ENCODE data around the gene PRR33.

The PRR33 gene

DNA sequence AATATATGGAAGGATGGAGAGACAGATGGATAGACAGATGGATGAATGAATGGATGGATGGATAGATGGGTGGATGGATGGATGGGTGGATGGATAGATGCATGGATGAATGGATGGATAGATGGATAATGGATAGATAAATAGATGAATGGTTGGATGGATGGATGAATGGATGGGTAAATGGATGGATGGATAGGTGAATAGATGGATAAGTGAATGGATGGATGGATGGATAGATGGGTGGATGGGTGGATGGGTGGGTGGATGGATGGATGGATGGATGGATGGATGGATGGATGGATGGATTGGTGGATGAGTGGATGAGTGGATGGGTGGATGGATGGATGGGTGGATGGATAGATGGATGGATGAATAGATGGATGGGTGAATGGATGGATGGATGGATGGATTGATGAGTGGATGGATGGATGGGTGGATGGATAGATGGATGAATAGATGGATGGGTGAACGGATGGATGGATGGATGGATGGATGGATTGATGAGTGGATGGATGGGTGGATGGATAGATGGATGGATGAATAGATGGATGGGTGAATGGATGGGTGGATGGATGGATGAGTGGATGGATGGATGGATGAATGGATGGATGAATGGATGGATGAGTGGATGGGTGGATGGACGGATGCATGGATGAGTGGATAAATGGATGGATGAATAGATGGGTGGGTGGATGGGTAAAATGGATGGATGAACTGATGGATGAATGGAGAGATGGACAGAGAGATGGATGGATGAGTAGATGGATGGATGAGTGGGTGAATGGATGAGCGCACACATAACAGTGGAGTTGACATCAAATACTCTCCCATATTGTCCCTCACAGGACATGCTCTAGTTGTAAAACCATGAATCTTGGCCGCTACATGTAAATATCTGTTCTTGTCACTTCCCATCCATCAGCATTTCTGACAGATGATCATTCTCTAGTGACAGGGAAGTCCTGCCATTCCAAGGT lies 30.0 kb downstream of the PRR33 start:
- no peak for DNase-seq

DNA sequence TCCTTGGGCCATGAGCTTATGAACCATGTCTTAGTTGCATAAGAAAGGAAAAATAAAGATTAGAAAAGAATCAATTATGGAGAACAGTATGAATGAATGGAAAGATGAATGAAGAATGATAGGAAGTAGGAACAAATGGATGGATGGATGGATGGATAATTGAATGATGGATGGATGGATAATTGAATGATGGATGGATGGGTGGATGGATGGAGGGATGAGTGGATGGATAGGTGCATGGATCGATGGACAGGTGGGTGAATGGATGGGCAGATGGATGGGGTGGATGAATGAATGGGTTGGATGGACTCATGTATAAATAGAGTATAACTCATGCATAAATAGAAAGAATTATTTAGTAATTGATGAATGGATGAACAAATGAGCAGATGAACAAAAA lies 31.6 kb downstream of the PRR33 start:
- DNase-seq, result no peak

DNA sequence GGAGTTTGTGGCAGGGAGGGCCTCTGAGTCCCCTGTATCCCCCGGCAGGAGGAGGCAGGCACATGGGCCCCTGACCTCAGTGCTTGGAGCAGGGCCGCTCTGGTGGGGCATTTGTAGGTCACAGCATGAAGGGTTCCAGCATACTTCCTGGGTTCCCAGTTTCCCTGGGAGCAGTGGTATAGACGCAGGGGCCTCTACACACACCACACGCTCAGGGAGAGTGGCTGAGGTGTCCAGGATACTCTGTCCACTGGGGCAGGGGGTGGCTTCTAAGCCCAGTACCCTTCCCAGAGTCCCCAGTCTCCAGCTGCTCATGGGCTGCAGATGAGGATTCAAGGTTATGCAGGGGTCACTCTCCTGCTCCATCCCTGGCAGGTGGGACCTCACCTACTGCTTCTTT lies 32.7 kb downstream of the PRR33 start:
- DNase-seq, result no peak

DNA sequence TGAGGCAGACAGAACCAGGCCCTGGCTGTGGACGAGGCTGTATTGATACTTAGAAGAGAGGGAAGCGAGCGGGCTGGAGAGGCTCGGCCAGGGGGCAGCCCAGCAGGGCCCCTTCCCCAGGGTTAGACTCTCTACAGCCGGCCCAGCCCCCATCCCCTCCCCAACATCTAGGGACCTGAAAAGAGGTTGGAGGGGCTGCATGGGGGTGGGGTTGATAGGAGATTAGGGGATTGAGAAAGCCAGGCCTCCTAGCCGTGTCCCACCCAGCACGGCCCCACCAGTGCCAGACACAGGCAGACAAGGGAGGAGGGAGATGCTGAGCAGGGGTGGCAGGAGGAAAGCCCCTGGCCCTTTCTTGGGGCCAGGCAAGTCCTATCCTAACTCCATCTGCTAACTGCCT lies 33.1 kb downstream of the PRR33 start:
- no peak for DNase-seq

DNA sequence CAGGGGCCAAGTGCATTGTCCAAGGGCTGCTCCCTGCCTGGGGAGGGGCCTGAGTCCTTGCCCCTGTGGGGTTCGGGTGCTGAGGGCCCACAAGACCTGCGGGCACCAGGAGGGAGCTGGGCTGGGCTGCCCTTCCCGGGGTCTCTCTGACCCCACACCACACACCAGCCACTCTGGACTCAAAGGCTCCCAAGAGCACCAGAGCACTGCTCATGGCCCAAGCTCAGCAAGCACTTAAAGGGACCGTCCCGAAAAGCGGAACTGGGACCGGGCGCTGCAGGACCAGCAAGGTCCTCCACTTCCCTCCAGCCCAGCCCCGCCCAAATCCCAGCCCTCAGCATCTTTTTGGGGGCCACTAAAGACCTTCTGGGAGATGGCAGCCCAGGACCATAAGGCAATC lies 33.5 kb downstream of the PRR33 start:
- no peak for DNase-seq

DNA sequence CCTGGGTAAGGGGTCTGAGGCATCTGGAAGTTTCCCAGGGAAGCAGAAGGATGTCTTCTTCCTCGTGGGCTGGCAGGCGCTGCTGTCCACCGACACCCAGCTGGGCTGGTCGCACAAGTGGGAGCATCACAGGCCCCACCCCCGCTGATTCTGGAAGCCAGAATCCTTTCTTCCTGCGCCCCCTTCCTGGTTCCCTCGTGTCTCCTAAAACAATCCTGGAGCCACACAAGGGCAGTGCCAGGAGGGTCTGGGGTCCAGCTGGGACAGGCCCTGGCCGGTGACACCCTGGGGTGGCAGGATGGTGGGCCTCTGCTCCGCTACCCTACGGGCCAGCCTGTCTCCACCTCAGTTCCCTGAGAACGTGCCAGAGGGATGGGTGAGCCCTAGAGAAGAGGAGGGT lies 34.6 kb downstream of the PRR33 start:
- no peak for DNase-seq

DNA sequence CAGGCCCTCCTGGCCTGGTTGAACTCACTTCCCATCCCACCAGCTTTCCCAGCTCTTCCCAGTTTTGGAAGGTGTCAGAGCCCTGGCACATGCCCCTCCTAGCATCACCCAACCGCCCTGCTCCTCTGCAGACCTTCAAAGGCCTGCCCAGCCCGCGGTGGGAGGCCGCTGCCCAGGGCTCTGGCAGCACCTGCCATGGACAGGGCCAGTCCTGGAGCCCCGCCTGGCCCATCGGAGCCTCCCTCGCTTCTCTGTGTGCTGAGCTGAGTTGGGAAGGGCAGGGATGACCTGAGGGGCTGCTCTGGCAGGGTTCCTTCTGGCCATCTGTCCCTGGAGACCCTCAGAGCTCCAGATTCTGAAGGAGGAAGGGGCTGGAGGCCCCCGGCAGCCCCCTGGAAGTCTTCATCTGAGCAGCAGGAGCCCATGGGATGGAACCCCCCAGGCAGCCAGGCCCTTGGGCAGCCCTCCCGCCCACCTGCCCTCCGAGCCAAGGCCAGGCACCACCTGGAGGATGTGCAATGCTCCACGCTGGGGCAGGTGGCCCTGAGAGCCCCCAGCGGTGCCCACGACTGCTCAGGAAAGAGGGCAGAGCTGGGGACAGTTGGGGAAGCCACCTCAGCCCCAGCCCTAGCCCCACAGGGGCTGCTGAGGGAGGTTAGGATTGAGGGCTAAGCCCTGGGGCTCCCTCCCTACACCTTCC lies 35.2 kb downstream of the PRR33 start:
- DNase-seq, result no peak

DNA sequence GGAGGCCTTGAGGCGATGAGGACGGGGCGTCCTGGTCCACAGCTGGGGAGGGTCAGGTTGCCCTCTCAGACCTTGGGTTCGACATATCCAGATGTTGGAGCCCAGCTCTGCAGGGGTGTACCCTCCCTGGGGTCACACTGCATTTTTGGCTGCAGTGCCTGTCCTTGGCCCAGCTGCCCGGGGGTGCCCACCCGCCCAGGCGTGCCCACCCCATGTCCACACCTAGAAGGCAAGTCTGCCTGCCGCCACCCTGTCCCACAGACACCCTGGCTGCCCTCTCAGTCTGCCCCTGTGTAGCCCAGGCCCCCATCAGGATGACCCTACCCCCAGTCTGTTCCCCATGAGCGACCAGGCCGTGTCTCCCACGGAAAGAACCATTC lies 35.8 kb downstream of the PRR33 start:
- no peak for DNase-seq

DNA sequence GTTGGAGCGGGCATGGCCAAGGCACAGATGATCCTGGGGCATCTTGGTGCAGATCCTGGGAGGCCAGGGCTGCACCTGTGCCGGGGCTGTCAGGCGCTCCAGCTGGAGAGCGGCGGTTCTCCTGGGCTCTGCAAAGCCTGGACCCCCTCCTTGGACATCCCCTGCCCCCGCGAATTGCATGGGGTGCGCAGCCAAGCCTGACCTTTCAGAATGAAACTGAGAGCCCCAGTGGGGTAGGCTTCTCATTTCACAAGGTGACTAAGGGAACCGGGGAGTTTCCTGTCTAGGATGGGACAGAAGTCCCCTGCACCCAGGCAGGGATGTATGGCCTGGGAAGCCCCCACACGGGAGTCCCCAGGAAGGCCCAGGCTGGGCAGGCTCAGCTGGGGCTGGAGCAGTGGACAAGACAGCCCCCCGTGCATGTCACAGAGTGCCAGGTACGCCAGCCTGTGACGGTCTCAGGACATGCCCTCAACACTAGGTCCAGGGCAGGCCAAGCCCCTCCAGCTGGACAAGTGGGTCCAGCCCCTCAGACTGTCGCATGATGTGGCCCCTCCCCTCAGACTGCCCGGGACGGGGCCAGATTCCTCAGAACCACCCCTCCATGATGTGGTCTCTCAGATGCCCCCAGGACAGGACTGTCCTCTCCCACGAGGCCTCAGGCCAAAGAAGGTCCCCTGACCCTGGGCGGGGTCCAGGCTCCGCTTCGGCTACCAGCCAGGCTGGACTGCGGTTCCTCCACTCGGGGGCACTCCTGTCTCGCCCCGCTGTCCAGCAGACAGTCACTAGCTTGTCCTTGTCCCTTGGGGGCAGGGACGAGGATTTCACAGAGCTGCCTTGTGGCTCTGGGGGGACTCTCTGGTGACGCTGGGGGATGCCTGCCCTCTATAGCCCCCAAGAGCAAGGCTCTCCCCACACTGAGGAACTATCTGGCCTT lies 36.5 kb downstream of the PRR33 start:
- DNase-seq, result no peak

DNA sequence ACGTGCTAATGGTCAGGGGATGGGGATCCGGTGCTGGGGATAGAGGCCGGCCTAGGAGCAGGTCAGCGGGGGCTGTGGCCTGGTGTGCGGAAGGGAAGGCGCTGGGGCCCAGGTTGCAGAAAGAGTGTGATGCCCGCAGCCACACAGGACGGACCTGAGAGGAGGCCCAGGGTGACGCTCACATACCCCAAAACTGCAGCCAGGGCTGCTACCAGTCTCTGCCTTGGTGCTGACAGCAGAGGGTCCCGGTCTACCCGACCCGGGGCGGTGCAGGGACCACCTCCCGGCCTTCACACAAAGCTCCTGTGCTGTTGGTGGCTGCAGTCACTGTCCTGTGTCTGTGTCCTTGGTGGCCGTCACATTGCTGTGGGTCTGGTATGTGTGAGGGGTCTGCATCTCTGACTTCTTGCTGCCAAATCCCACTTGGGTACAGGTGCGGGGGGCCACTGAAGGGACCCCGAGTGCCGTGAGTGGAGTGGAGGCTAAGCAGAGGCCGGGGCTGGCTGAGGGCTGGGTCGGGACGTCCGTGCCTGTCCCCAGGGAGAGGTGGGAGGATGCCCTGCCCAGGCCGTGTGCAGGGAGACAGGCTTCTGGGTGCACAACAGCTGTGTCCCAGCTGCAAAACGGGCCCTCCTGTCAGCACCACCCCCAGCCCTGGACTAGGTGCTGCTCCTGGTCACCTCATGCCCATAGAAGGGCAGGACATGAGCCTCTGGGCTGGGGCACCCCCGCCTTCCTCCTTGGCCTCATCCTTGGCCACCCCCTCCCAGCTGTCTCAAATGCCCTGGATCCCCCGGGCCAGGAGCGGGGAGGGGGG lies 37.4 kb downstream of the PRR33 start:
- no peak for DNase-seq

DNA sequence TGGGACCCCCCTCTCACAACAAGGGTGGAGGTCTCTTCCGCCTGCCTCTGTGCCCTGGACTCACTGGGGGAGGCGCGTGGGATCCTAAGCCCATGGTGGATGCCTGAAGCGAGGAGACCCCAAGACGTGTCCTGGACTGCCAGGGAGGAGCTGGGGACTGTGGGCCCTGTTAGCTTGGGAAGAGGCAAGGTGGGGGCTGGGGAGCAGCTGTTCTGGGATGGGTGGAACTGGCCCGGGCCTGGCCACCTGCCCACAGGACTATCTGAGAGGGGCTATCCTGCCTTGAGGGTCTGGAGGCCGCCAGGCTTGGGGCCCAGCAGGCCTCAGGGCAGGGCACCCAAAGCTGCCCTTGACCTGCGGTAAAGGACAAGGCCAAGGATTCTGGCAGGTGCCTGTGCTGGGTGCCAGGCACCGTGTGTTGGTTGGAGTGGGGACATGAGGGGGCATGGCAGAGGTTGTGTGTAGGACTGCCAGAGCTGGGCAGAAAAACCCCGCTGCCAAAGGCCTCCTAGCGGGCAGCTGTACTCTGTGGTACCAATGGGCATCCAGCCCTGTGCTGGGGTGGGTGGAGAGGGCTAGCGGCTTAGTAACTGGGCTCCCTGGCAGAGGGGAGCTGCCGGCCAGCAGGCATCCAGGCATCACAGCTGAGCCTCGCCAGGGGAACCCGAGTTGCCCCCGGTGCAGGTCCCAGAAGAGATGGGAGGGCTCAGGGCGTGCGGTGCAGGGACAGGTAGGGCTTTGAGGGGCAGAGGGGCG lies 38.1 kb downstream of the PRR33 start:
- DNase-seq, result no peak

DNA sequence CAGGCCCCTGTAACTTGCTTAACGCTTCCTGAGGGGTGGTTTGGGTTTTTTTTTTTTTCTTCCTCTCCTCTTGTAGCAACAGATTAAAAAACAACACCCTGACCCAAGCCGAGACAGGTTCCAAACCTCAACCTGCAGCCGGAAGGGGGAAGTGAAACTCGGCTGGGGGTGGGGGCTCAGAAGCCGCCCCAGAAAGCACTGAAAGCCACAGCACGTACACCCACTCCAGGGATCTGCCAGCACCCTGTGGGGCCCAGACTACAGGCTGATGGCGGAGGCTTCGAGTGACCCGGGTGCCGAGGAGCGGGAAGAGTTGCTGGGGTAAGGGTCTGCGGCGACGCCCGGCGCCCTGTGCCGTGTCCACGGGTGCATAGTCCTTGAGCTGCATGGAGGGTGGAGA lies 38.8 kb downstream of the PRR33 start, which contains the start of gene LSP1:
LSP1 (plus strand) TSS at position 208 of the 400 bp plus-strand sequence; CDS start at position 269, 61 bp downstream.
- peak; percentile 85 for DNase-seq

DNA sequence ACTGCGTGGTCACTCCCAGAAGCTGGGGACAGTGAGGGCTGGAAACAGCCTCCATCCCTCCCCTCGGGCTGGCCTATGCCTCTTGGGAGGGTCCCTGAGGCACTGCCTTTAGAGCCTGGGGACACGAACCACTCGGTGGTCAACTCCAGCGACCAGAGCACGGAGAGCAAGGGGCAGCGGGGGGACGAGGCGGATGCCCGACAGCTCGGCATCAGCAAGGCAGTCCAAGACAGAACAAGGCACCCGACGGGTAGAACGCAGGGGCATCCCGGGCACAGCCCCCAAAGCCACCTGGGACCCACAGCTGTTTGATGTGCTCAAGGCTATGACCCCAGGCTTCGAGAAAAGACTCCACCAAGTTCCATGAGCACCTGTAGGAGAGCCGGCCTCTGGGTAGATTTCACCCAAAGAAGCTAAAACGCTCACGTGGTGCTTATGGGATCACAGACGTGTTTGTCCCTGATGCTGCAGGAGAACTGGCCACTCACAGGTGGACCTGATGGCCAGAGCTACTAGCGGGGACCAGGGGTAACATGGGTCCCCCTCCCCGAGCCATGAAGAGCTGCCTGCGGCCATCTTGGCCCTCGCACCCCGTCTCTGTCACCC lies 39.3 kb downstream of the PRR33 start:
- no peak for DNase-seq

DNA sequence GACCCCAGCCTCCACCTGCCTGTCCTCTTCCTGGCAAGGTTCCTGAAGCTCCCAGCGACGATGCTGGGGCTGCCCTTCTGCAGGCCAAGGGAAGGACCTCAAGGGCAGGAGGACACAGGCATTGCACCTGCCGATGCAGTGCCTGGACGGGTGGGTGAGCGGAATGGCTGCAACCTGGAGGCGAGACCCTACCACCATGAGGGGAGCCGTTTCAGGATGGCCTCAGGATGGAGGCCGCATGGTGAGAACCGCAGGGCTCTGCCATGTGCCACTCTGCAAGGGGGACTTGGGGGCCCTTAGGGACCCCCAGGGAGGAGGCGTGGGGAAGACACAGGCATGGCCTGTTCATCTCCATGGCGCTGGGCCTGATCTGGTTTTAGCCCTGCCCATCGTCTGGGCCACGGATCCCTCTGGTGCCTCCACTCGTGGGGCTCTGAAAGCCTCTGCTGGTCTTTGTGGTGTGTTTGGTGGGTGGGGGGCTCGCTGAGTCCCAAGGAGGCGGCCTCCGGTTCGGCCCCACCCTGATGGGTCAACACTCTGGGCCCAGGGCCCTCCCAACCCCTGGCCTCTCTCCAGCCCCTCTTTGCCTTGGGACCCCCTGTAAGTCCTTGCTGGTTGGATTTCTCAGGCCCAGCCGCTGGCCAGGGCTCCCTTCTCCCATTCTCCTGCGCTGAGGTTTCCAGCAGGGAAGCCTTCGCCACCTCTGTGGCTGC lies 40.1 kb downstream of the PRR33 start:
- DNase-seq, result no peak

DNA sequence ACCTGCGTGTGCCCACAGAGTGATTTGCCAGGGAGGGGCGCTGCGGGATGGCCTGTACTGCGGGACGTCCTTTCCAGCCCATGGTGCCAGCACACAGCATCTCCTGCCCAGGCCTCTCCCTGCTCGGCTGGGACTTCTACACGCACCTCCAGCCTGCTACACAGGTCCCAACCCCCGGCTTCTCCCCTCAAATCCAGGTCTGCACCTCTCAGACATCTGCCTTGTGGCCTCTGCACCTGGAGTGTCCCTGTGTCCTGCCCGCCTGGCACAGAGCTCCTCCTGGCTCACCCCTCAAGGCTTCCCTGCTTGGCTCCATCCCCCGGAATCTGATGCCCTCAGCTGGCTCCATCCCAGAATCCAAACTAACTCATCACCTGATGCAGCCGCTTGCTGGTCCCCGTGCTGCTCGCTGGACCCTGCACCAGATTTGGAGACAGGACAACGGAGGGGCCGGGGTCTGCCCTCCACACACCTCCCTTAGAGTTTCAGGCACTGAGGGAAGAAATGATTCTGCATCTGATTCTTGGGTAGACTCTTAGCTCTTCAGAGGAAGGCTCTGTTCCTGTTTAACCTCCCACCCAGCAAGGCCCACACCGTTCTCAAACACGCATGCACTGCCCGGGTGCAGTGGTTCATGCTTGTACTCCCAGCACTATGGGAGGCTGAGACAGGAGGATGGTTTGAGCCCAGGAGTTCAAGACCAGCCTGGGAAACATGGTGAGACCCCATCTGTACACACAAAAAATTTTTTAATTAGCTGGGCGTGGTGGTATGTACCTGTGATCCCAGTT lies 42.9 kb downstream of the PRR33 start:
- no peak for DNase-seq

DNA sequence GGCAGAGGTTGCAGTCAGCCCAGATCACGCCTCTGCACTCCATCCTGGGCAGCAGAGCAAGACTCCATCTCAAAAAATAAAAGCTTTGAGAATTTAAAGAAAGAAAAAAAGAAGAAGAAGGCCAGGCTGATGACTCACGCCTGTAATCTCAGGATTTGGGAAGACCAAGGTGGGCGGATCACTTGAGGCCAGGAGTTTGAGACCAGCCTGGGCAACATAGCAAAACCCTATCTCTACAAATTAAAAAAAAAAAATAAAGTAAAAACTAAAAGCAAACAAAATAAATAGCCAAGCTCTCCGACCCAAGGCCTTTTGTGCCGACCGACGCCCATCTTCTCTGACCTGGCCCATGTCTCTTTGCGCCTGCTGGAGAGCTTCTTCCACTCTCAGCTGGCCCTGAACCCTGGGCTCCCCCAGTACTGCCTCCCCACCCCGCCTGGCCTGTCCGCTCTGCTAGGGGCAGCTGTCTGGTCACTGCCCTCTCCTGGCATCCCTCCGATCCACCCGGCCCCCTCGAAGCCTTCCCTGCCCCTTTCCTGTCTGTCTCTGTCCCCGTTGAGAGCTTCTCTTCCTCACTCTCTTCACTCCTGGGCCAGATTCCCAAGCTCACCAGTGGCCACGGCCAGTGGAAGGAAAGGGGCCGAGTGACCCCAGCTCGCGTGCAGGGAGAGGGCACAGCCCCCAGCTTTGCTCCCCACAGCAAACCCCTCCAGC lies 43.6 kb downstream of the PRR33 start:
- no peak for DNase-seq

DNA sequence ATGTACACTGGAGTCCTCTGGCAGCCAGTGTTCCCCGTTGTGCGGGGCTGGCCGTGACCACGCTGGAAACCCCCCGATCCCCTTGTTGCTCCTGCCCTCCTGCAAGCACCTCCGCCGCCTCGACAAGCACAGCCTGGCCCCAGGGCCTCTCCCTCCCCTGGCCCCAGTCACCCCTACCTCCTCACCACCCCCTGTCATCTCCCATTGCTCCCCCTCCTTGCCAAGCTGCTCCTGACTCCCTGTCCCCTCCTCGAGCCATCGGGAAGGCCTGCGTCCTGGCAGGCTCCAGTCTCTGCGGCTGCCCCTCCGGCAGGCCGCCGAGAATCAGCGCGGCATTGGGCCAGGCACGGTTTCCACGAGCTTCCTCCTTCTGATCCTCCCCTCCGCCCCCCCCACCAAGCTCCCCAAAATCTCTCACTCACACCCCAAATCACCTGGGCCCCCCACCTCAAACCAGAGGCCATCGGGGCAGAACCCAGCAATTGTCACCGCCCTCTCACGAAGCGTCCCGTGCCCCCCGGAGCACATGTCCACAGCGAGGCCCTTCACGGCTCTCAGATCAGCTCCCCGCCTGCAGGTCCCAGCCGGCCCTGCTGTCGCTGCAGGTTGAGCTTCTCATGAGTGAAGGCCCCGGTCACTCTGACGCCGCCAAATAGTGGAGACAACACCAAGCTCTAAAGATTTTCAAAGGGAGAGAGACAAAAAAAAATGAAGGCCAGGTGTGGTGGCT lies 44.5 kb downstream of the PRR33 start:
- no peak for DNase-seq

DNA sequence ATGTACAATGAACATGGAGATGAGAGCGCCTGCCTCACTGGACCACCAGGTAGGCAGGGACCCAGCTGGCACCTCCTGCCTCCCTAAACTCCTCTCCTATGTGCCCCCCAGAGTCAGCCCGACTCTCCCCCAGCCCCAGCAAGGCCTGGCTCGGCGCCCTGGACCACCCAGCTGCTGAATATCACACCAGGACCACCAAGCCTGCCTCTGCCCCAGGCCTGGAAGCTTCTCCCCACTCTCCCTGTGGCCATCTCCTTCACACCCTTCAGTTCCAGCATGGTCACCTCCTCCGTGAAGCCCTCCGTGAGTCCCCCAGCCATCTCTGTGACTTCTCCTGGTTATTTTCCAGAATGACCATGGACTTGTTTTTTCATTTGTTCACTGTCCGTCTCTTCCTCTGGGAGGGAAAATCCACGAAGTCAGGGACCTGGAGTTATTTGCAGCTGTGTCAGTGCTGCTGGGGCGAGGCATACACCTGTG lies 45.2 kb downstream of the PRR33 start:
- no peak for DNase-seq

All from activated effector memory CD4-positive, alpha-beta T cell treated with Interleukin-2 at 50 U/mL for 16 hours (primary cell).